Left forelimb (tissue), 1 donor: ENCODE results near the gene SDR39U1.

Experiments used
- DNase-seq: peaks from one replicate; pipeline ENCODE4 v3.0.0-alpha.2; 2018; ENCODE audit warnings: low spot score

SDR39U1 gene

GRCh38 chr14:24441904-24442239 is 704 bp downstream of the SDR39U1 start:
- peak; percentile 72 for DNase-seq

GRCh38 chr14:24441485-24441884 is 1.1 kb downstream of the SDR39U1 start:
- DNase-seq: no peak

- no peak for DNase-seq
These were observed 1.8 kb downstream of the SDR39U1 start for GRCh38 chr14:24440606-24441399.

DNA sequence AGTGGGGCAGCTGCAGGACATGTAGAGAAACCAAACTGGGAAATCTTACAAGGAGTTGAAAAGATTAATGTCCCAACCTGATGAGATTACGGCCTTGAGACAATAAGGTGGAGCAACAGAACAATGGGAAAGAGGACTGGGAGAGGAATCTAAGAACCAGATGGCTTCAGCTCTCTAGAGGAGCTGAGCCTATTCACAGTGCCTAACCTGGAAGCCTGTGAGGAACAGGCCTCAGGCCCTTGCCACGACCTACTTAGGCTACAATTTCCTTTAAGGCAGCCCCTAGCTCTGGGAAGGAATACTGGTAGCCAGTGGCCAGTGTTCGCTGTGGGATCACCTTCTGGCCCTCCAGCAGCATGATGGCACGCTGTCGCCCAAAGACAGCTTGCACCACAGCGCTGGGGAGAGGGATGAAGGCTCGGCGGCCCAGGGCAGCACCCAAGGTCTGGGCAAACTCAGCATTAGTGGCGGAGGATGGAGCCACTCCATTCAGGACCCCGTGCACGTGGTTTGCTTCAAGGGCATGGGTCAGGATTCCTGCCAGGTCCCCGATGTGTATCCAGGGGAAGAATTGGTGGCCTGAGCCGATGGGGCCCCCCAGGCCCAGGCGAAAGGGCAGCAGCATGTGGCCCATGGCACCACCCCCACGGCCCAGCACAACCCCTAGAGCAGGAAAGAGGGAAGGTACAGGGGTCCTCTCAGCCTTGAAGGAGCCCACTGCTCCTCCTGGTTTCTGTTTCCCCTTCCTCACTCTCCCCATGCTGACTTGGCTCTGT is 2.6 kb downstream of the SDR39U1 start:
- no peak for DNase-seq

- DNase-seq: no peak
These were observed 3.3 kb downstream of the SDR39U1 start for GRCh38 chr14:24439257-24439656.

GRCh38 chr14:24438223-24439097 is 4.1 kb downstream of the SDR39U1 start:
- DNase-seq: no peak

- no peak for DNase-seq
These were observed 4.9 kb downstream of the SDR39U1 start for GRCh38 chr14:24437736-24438067.

- DNase-seq: no peak
These were observed 5.4 kb downstream of the SDR39U1 start for GRCh38 chr14:24437020-24437735.

GRCh38 chr14:24436355-24437019 is 6.1 kb downstream of the SDR39U1 start:
- no peak for DNase-seq

GRCh38 chr14:24435998-24436354 is 6.6 kb downstream of the SDR39U1 start:
- DNase-seq: no peak

DNA sequence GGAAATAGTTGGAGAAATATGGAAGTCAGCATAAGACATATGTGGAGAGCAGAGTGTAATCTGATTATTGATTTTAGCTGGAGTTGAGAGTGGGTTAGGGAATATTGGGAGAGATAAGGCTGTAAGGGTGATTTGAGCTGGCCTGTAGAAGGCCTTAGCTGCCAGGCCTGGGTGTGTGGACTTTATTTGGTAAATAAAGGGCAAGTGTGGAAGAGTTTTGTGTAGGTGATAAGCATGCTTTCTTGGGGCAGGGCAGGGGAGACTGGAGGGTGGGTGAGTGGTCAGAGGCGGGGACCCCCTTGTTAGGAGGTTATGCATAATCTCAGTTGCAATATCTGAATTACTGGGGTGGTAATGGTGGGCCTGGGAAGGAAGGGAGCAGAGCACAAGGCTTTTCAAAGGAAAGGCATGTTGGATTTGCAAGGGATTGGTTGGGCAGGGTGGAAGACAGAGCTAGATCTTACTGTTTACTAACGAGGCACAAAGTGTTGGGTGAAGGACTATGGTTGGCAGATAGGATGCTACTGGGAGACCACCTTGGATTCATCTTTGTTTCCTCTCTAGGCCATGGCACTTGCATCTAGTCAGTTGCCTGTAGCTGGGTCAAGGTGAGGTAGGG is 7.3 kb downstream of the SDR39U1 start:
- no peak for DNase-seq

GRCh38 chr14:24434676-24435075 is 7.9 kb downstream of the SDR39U1 start:
- DNase-seq: no peak

DNA sequence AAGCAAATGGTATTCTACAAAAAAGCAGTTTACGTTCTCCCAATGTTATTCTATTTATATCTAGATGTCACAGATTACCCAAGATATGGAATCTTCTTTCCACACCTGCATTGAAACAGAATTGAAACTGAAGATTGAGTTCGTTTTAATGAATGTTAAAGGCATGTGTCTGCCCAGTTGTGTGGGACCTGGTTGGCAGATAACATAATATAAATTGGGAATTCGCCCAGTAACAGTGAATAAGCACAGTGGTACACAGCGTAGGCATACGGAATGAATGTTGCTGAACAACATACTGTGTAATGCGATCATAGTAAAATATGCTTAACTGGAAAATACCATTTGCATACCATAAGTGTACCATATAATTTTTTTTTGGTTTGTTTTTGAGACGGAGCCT is 8.5 kb downstream of the SDR39U1 start:
- DNase-seq: no peak

- DNase-seq: peak; percentile 61
These were observed 10.1 kb downstream of the SDR39U1 start for GRCh38 chr14:24432259-24433131.

DNA sequence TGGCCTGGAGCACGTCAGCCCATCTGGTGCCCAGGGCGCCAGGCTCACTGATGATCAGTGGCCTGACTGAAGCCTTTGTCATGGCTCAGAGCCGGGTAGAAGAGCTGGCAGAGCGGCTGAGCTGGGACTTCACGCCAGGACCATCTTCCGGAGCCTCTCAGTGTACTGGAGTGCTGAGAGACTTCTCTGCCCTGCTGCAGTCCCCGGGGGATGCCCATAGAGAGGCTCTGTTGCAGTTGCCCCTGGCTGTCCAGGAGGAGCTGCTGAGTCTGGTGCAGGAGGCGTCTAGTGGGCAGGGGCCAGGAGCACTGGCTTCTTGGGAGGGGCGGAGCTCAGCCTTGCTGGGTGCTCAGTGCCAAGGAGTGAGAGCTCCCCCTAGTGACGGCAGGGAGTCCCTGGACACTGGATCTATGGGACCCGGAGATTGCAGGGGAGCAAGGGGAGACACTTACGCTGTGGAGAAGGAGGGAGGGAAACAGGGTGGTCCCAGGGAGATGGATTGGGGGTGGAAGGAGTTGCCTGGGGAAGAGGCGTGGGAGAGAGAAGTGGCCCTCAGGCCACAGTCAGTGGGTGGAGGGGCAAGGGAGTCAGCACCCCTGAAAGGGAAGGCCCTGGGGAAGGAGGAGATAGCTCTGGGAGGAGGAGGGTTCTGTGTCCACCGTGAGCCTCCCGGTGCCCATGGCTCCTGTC is 10.9 kb downstream of the SDR39U1 start:
- DNase-seq: peak; percentile 86

DNA sequence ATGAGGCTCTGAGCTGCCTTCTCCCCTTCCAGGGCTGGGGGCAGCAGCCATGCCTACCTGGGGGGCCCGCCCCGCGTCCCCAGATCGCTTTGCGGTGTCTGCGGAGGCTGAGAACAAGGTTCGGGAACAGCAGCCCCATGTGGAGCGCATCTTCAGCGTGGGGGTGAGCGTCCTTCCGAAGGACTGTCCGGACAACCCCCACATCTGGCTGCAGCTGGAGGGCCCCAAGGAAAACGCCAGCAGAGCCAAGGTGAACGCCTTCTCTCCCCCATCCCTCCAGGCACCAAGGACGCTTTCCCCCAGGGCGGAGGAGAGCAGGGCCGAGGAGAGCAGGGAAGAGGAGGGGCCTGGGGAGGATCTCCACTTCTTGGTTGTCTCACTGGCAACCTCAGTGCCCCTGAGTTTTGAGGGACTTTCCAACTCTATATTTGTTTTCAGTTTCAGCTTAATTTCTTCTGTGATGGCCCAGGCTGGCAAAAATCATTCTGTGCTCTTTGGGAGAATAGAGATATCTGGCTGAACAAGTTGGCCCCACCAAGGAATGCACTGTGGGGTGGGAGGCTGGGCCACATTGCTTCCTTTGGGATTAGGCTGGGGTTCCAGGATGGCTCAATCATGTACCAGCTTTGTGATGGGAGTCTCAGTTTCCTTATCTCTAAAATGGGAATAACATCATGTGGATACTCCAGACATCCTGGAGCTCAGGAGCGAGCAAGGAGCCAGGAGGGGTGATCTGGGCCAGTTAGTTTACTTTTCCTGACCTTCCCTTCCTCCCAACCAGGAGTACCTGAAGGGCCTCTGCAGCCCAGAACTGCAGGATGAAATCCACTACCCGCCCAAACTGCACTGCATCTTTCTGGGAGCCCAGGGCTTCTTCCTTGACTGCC is 11.7 kb downstream of the SDR39U1 start:
- peak; percentile 64 for DNase-seq

DNA sequence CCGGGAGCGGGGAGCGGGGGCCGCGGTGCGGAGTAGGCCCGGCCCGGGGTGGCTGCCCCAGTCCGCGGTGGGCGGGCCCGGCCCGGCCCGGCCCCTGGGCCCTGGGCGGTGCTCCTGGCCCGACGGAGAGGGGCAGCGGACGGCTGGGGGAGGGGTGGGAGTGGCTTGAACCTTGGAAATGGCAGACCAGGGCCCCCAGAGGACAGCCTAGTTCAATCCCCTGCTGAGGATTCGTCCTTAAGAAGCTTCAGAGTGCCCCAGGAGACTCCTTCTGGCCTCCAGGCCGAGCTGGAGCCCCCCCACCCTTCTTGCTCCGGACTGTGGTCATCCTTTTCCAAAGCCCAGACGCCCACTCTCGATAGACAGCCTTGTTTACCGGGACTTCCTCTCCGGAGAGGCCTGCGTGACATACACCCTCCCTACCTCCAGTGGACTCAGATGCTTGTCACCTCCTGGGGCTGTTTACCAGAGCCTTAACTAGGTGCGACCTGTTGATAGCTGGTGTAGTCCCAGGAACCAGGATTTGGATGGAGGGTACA is 12.4 kb downstream of the SDR39U1 start:
- DNase-seq: peak; percentile 93
